Kidney (tissue), 14 donors: Measurements from ENCODE around the gene NUTF2. TPM values are rescaled to one million over a fixed set of nuclear protein-coding genes. Genes with fewer than 3 reads are reported as not detected.

Source experiments
- DNase-seq, 5 donors: peaks; one replicate each; pipeline ENCODE4 v3.0.0-alpha.2; 2013 to 2020
- FAIRE-seq: peaks from 2 replicates; lab custom pipeline; 2012; peaks lifted over from hg19 to GRCh38; lab: Jason Lieb, UNC
- H3K27ac ChIP-seq, 2 donors: one replicate each; pipeline ENCODE4 v1.7.0; 2013; ENCODE audit warnings: low read depth in 2 of 2, low read length in 2 of 2, inconsistent platforms in 1 of 2
- H3K27me3 ChIP-seq: one replicate; pipeline ENCODE4 v1.7.1; 2013; ENCODE audit warnings: low read length, inconsistent platforms; ENCODE audit not compliant: control insufficient read depth, insufficient read depth
- H3K36me3 ChIP-seq, 3 donors: one replicate each; pipeline versions ENCODE4 v1.7.0 to v1.7.1; 2013; ENCODE audit warnings: low read length in 3 of 3, control low read depth in 1 of 3, inconsistent platforms in 1 of 3; ENCODE audit not compliant: insufficient read depth in 3 of 3, control insufficient read depth in 2 of 3
- H3K4me1 ChIP-seq, 3 donors: one replicate each; pipeline versions ENCODE4 v1.7.0 to v1.7.1; 2013; ENCODE audit warnings: low read length in 3 of 3, inconsistent platforms in 1 of 3, low read depth in 1 of 3; ENCODE audit not compliant: control insufficient read depth in 2 of 3, insufficient read depth in 2 of 3
- H3K4me3 ChIP-seq, 3 donors: one replicate each; pipeline versions ENCODE4 v1.7.0 to v1.8.1; 2013; ENCODE audit warnings: low read length in 3 of 3, control low read depth in 1 of 3, inconsistent platforms in 1 of 3
- H3K9ac ChIP-seq, 3 donors: one replicate each; pipeline versions ENCODE4 v1.7.0 to v1.7.1; 2013; ENCODE audit warnings: low read length in 3 of 3, control low read depth in 1 of 3, inconsistent platforms in 1 of 3
- H3K9me3 ChIP-seq, 3 donors: one replicate each; pipeline versions ENCODE4 v1.7.0 to v1.7.1; 2013; ENCODE audit warnings: low read length in 3 of 3, control low read depth in 1 of 3, inconsistent platforms in 1 of 3; ENCODE audit not compliant: control insufficient read depth in 2 of 3, insufficient read depth in 1 of 3
- CTCF ChIP-seq: IDR thresholded peaks from 3 replicates; pipeline ENCODE4 v1.5.1; 2012; ENCODE audit warnings: mild to moderate bottlenecking, moderate library complexity, borderline replicate concordance; ENCODE audit not compliant: insufficient read depth; ENCODE audit errors: extremely low read depth
- intact Hi-C: fragments of 100-400 bp; cut with DNase I; formaldehyde crosslinking; loops from one replicate; pipeline ENCODE4 v1.11.1; 2022
- polyA plus RNA-seq: library from polyadenylated mRNA; stranded (reverse); fragments of 350-450 nt; fragmentation: Illumina TruSeq; extraction: RNeasy Lipid Tissue Mini Kit (QIAGEN cat#74804); gene quantifications from one replicate; pipeline ENCODE4 v1.2.3, GENCODE V29; 2014; ENCODE audit warnings: low read depth, low replicate concordance; ENCODE audit not compliant: insufficient read depth
- total RNA-seq: library from RNA; stranded (reverse); fragmentation: NEBNext Ultra II Directional; extraction: Animal tissue kit (Norgen Biotek cat#: 25700); gene quantifications from one replicate; pipeline ENCODE4 v1.2.1, GENCODE V29; 2021
- donor health status: control.
- donor health status: control.
- donor health status: control.
- donor health status: control.
- donor health status: control.
- donor health status: DM: yes; HTN: yes; CAD: no.
- donor health status: Normal renal cell carcinoma (clear cell type).

Gene NUTF2
- total and polyA plus RNA-seq, 2 donors from 2014 or later, result 76.4 to 107 TPM

GRCh38 chr16:67857547-67858233 lies 11.0 kb downstream of the NUTF2 start:
- Histone ChIP-seq H3K4me3 (no peak overlapping the region), H3K9ac (no peak overlapping the region), H3K27ac (no peak overlapping the region), H3K27me3 (no peaks in the 10 kb centered on the region), H3K4me1 (peaks cover 0 to 17% (median 15%) of the 10 kb centered on the region in 3 donors), H3K36me3 (peaks cover 0 to 5% (median 0%) of the 10 kb centered on the region in 3 donors), H3K9me3 (no peaks in the 10 kb centered on the region)
- FAIRE-seq (no peak), DNase-seq (peak in 4 of 5 donors; percentile 34 to 80 (median 56))
- intact Hi-C loops, result no loop called here
- no peak for TF ChIP-seq CTCF

- no peaks in the 10 kb centered on the region for H3K27me3 ChIP-seq
- H3K36me3 ChIP-seq, result peaks cover 0 to 5% (median 0%) of the 10 kb centered on the region in 3 donors
- peaks cover 0 to 21% (median 18%) of the 10 kb centered on the region in 3 donors for H3K4me1 ChIP-seq
- no peak for TF ChIP-seq CTCF
- H3K27ac ChIP-seq, result no peak overlapping the region
- H3K9ac ChIP-seq, result peak overlapping the region in 1 of 3 donors; percentile 19
- FAIRE-seq, result no peak
- no peak for DNase-seq
- intact Hi-C loops, result no loop called here
- no peak overlapping the region for H3K4me3 ChIP-seq
- no peaks in the 10 kb centered on the region for H3K9me3 ChIP-seq
These were observed 11.8 kb downstream of the NUTF2 start for GRCh38 chr16:67858500-67858899.

GRCh38 chr16:67860589-67861398 lies 14.1 kb downstream of the NUTF2 start:
- FAIRE-seq (no peak), DNase-seq (no peak)
- intact Hi-C loops, result no loop called here
- Histone ChIP-seq H3K36me3 (peaks cover 0 to 9% (median 0%) of the 10 kb centered on the region in 3 donors), H3K4me3 (no peak overlapping the region), H3K27me3 (no peaks in the 10 kb centered on the region), H3K9me3 (no peaks in the 10 kb centered on the region), H3K27ac (no peak overlapping the region), H3K4me1 (peaks cover 0 to 20% (median 14%) of the 10 kb centered on the region in 3 donors), H3K9ac (no peak overlapping the region)
- TF ChIP-seq CTCF, result no peak
